Measurements from ENCODE around the gene PRKAB1. TPM values are rescaled to one million over a fixed set of nuclear protein-coding genes. Genes with fewer than 3 reads are reported as not detected.

Gene PRKAB1
- total RNA-seq, 1 experiment from 2014 or later, result 42.2 TPM

- no peak overlapping the region for H2BK15ac ChIP-seq (ENCODE audit: low read depth, low read length)
- H2AFZ ChIP-seq (ENCODE audit: low read length), result no peak overlapping the region
- no peak overlapping the region for H2BK12ac ChIP-seq (ENCODE audit: insufficient read length, low read depth, low read length)
- no peak overlapping the region for H3K4me2 ChIP-seq (ENCODE audit: insufficient read depth, insufficient read length, low read length)
- no peak for TF ChIP-seq CTCF (conservative IDR thresholded peaks at IDR 0.05)
- no peak overlapping the region for H3K18ac ChIP-seq (ENCODE audit: insufficient read length, low read depth, low read length)
- no peak overlapping the region for H2BK120ac ChIP-seq (ENCODE audit: low read depth, low read length, poor library complexity, severe bottlenecking)
- H4K5ac ChIP-seq (ENCODE audit: insufficient read length, low read depth, low read length), result no peak overlapping the region
- H3K4ac ChIP-seq (ENCODE audit: low read depth, low read length), result no peak overlapping the region
- H3K79me2 ChIP-seq (ENCODE audit: insufficient read depth, low read length), result no peaks in the 10 kb centered on the region
- no peaks in the 10 kb centered on the region for H3K9me3 ChIP-seq (ENCODE audit: control insufficient read depth, low read depth, low read length)
- H3K23me2 ChIP-seq (ENCODE audit: insufficient read length, low read depth, low read length, poor library complexity, severe bottlenecking), result no peaks in the 10 kb centered on the region
- no peak overlapping the region for H2AK5ac ChIP-seq (ENCODE audit: insufficient read length, low read length)
- H3K56ac ChIP-seq (ENCODE audit: insufficient read length, low read depth, low read length), result no peak overlapping the region
- peaks cover 0 to 2% of the 10 kb centered on the region in 2 experiments; a peak in 1 of 5 replicates for H3K9me3 Mint-ChIP-seq
- H3K4me3 Mint-ChIP-seq, result no peak overlapping the region
- peaks cover 15% of the 10 kb centered on the region for H3K27me3 Mint-ChIP-seq (ENCODE audit: low read depth)
- no peak overlapping the region for H4K8ac ChIP-seq (replicated peaks; ENCODE audit: insufficient read length, low read depth, low read length)
- no CpG with 5 or more reads among the region's 7 CpGs for WGBS (ENCODE audit: extremely low coverage, insufficient read length, low lambda C conversion rate)
- no peak for DNase-seq
- H3K79me1 ChIP-seq (ENCODE audit: insufficient read depth, low read depth, low read length, poor library complexity, severe bottlenecking), result no peaks in the 10 kb centered on the region
- no peaks in the 10 kb centered on the region for H3K4me1 Mint-ChIP-seq
- no peak overlapping the region for H3K9ac ChIP-seq (ENCODE audit: extremely low read depth, insufficient read length, low read length)
- H3T11ph ChIP-seq (ENCODE audit: low read length), result no peak overlapping the region
- H3K4me1 ChIP-seq (ENCODE audit: insufficient read depth, low read length), result no peaks in the 10 kb centered on the region
- no peaks in the 10 kb centered on the region; a peak in 1 of 7 replicates for H3K36me3 Mint-ChIP-seq (ENCODE audit: insufficient read depth in 1 of 3, low read depth in 3 of 3)
- H3K27ac Mint-ChIP-seq, result no peak overlapping the region; a peak in 1 of 7 replicates
- H3K14ac ChIP-seq (ENCODE audit: insufficient read depth, low read length), result no peak overlapping the region
- no peaks in the 10 kb centered on the region for H4K20me1 ChIP-seq (ENCODE audit: control insufficient read depth, insufficient read depth, insufficient read length)
- no peak overlapping the region for H4K91ac ChIP-seq (ENCODE audit: insufficient read length, low read depth, low read length)
- H3K23ac ChIP-seq (ENCODE audit: insufficient read length, low read depth, low read length), result no peak overlapping the region
- no peak overlapping the region for H3K27ac ChIP-seq (ENCODE audit: insufficient read length, low read depth, low read length)
- H3K27me3 ChIP-seq (ENCODE audit: insufficient read depth, low read length), result no peaks in the 10 kb centered on the region
- no peak overlapping the region for H2BK5ac ChIP-seq (ENCODE audit: insufficient read length, low read length)
- H2BK20ac ChIP-seq (ENCODE audit: low read depth, low read length, poor library complexity, severe bottlenecking), result no peak overlapping the region
Measured at GRCh38 chr12:119645535-119646059, 22.3 kb upstream of the PRKAB1 start.

Measured in H9 (cell line).